Femur (tissue), 1 donor: ENCODE data around the gene KIF26B.

Experiments used
- DNase-seq: peaks from one replicate; pipeline ENCODE4 v3.0.0-alpha.2; 2017

Gene KIF26B

GRCh38 chr1:245173446-245174211 is 18.8 kb downstream of the KIF26B start:
- DNase-seq, result no peak

GRCh38 chr1:245177071-245177900 is 22.5 kb downstream of the KIF26B start:
- no peak for DNase-seq

- DNase-seq, result no peak
Measured at GRCh38 chr1:245179706-245180105, 24.9 kb downstream of the KIF26B start.

GRCh38 chr1:245180496-245181157 is 25.8 kb downstream of the KIF26B start:
- peak; percentile 61 for DNase-seq

- no peak for DNase-seq
Measured at GRCh38 chr1:245181158-245181517, 26.4 kb downstream of the KIF26B start.

GRCh38 chr1:245182028-245182427 is 27.2 kb downstream of the KIF26B start:
- DNase-seq, result no peak

- no peak for DNase-seq
Measured at GRCh38 chr1:245183429-245183828, 28.6 kb downstream of the KIF26B start.

- DNase-seq, result no peak
Measured at GRCh38 chr1:245184779-245185178, 30.0 kb downstream of the KIF26B start.

GRCh38 chr1:245188403-245188802 is 33.6 kb downstream of the KIF26B start:
- DNase-seq, result no peak

- DNase-seq, result no peak
Measured at GRCh38 chr1:245195398-245195797, 40.6 kb downstream of the KIF26B start.

- DNase-seq, result no peak
Measured at GRCh38 chr1:245197121-245197520, 42.3 kb downstream of the KIF26B start.

GRCh38 chr1:245197911-245198379 is 43.2 kb downstream of the KIF26B start:
- DNase-seq, result peak; percentile 29

- no peak for DNase-seq
Measured at GRCh38 chr1:245198748-245199516, 44.1 kb downstream of the KIF26B start.

GRCh38 chr1:245200146-245200545 is 45.4 kb downstream of the KIF26B start:
- no peak for DNase-seq

GRCh38 chr1:245201201-245201600 is 46.4 kb downstream of the KIF26B start:
- no peak for DNase-seq

- DNase-seq, result no peak
Measured at GRCh38 chr1:245201827-245202226, 47.0 kb downstream of the KIF26B start.

- DNase-seq, result no peak
Measured at GRCh38 chr1:245205396-245205795, 50.6 kb downstream of the KIF26B start.

- DNase-seq, result no peak
Measured at GRCh38 chr1:245205864-245206263, 51.1 kb downstream of the KIF26B start.

- DNase-seq, result no peak
Measured at GRCh38 chr1:245207056-245207638, 52.4 kb downstream of the KIF26B start.

GRCh38 chr1:245207801-245208200 is 53.0 kb downstream of the KIF26B start:
- DNase-seq, result no peak

- DNase-seq, result no peak
Measured at GRCh38 chr1:245209658-245210435, 55.1 kb downstream of the KIF26B start.
